GM20000 (cell line): ENCODE data around the gene SMIM35.

Experiments used
- DNase-seq: peaks from one replicate; pipeline ENCODE4 v3.0.0; 2012; ENCODE audit warnings: low spot score
- TF ChIP-seq, protein P1 (sequence below): IDR thresholded peaks from 2 replicates; pipeline ENCODE4 v1.5.1; 2012; ENCODE audit warnings: mild to moderate bottlenecking, control low read depth; ENCODE audit errors: extremely low read depth, missing control alignments

The SMIM35 gene

DNA sequence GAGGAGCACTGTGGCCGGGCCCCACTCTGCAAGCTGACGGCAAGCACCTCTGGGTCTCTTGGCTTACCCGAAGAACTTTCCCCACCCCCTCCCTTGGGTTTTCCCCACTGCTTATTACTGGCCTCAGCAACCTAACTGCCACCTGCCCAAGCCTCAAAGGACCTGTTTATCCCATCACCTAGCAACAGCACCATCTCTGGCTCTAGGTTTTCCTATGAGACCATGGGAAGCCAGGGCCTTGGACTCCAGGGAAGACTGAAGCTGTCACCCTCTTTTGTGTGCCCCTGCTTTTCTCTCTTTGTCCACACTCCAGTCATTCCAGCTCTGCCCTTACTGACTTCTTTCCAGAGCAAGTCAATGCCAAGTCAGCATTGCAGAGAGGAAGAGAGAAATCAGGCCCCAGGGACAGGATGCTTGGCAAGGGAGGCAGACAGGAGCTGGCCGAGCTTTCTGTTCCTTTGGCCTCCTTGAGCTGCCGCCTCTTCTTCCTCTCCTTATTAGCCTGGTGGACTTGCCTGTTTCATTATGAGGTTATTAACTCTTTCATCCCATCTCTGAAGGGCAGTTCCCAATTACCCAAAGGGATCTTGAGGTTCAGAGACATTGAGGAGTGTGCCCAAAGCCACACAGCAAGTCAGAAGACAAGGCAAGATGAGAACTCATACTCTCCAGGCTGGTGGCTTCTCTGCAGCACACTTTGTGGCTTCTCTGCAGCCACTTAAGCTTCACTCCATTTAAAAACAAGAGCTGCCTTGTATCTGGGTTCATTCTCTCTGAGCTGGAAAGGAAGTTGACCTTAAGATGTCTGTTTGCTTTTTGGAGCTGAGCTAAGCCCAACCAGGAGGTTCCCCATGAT, at the start of gene SMIM35:
SMIM35 (minus strand) TSS at position 51 of the 856 bp plus-strand sequence. CDS start 206 bp downstream, outside the sequence.
- TF ChIP-seq, protein P1, sequence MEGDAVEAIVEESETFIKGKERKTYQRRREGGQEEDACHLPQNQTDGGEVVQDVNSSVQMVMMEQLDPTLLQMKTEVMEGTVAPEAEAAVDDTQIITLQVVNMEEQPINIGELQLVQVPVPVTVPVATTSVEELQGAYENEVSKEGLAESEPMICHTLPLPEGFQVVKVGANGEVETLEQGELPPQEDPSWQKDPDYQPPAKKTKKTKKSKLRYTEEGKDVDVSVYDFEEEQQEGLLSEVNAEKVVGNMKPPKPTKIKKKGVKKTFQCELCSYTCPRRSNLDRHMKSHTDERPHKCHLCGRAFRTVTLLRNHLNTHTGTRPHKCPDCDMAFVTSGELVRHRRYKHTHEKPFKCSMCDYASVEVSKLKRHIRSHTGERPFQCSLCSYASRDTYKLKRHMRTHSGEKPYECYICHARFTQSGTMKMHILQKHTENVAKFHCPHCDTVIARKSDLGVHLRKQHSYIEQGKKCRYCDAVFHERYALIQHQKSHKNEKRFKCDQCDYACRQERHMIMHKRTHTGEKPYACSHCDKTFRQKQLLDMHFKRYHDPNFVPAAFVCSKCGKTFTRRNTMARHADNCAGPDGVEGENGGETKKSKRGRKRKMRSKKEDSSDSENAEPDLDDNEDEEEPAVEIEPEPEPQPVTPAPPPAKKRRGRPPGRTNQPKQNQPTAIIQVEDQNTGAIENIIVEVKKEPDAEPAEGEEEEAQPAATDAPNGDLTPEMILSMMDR: no peak
- no peak for DNase-seq

DNA sequence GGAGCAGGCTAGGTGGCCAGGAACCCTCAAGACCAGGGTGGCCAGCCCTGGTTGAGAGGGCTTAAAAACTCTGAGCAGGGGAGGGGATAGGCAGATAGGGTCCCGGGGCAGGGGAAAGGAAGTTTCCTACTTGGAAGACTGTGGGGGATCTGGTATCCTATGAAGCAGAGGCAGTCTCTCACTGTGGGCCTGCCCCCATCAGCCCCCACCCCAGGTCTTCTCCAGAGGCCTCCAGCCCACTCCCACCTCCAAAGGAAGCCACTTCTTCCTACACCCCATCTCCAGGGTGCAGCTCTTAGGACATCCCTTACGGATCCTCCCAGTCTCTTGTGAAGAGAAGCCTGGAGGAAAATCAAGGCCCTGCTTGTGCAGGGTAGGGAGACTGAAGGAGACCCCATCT, 49.6 kb upstream of the SMIM35 start:
- DNase-seq: no peak
- TF ChIP-seq, protein P1: no peak

DNA sequence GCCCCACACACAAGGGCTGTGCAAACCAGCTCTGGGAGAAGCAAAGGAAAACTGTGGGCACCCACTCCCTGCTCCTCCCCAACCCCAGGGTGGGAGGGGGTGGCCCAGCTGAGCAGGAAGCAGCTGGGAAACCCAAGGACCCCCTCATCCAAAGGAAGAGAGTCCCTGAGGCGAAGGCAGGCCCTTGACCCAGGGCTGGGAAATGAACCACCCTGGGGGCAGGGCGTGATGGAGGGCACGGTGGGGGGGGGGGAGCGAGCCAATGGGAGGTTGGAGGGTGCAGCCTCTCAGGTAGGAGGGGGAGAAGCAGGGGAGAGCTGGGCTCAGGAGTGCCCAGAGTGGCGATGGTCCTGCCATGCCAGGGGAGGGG, 49.0 kb upstream of the SMIM35 start:
- TF ChIP-seq, protein P1: no peak
- DNase-seq: no peak

GRCh38 chr11:118135051-118135795, 48.5 kb upstream of the SMIM35 start:
- TF ChIP-seq, protein P1: no peak
- DNase-seq: no peak

- TF ChIP-seq, protein P1: no peak
These were observed 47.1 kb upstream of the SMIM35 start for GRCh38 chr11:118133816-118134215.

DNA sequence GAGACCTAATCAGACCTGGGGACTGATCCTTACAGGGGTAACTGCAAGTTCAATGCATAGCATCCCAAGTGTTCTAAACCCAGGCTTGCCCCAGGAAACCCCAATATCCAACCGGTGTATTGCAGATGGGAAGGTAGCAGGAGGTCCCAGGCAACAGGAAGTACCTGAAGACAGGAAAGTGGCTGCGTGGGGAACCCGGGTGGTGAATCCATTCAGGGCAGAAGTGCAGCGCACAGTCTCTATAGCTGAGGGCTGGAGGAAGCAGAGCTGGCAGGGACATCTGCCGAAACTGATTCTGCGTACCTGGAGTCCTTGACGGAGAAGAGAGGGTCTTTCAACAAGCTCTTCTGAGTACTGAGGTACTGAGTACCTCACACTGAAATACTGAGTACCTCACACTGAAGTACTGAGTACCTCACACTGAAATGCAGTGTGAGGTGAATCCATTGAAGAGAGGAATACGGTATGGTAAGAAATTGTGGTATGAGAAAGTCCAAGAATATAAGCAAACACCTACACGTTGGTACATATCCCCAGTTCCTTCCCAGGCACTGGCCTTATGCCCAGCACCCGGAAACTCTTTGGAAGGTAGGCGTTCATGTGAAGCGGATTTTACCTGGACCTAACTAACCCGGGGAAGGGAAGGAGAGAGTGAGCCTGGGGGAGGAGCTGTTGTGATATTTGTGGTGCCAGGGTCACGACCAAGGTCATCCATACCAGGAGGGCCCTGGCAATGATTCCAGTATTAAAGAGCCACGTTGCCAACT, 45.8 kb upstream of the SMIM35 start:
- no peak for DNase-seq
- TF ChIP-seq, protein P1: no peak

More at GRCh38 chr11:118133816-118134215, 47.1 kb upstream of the SMIM35 start:
- DNase-seq: no peak
